K562 (cell line): Measurements from ENCODE around the gene ABHD14A. TPM values are rescaled to one million over a fixed set of nuclear protein-coding genes. Genes with fewer than 3 reads are reported as not detected.

Experiments
- ASH1L ChIP-seq: fragments of 450-650 bp; IDR thresholded peaks from 2 replicates; pipeline ENCODE4 v1.6.1; 2018; ENCODE audit warnings: borderline replicate concordance, mild to moderate bottlenecking, low read depth; ENCODE audit not compliant: partially characterized antibody
- BHLHE40 ChIP-seq: IDR thresholded peaks from 2 replicates; pipeline ENCODE4 v1.6.1; 2011; ENCODE audit warnings: low read length, improper control_type of control experiment
- C11orf30 ChIP-seq: fragments of 450-650 bp; IDR thresholded peaks from 2 replicates; pipeline ENCODE4 v1.6.1; 2016; ENCODE audit warnings: low read depth, mild to moderate bottlenecking
- CTBP1 ChIP-seq: fragments of 450-650 bp; IDR thresholded peaks from 2 replicates; pipeline ENCODE4 v1.6.1; 2016; ENCODE audit warnings: borderline replicate concordance
- DDX20 ChIP-seq: fragments of 450-650 bp; IDR thresholded peaks from 2 replicates; pipeline ENCODE4 v1.6.1; 2016; ENCODE audit warnings: missing genetic modification characterization, low read depth, mild to moderate bottlenecking, missing compliant biosample characterization, moderate library complexity
- EWSR1 ChIP-seq: fragments of 450-650 bp; IDR thresholded peaks from 2 replicates; pipeline ENCODE4 v1.6.1; 2018; ENCODE audit warnings: borderline replicate concordance, mild to moderate bottlenecking, low read depth, moderate library complexity; ENCODE audit not compliant: partially characterized antibody
- HDGF ChIP-seq: fragments of 450-650 bp; IDR thresholded peaks from 2 replicates; pipeline ENCODE4 v1.6.1; 2016
- MIER1 ChIP-seq: fragments of 450-650 bp; IDR thresholded peaks from 2 replicates; pipeline ENCODE4 v1.6.1; 2016; ENCODE audit warnings: antibody characterized with exemption, mild to moderate bottlenecking, low read depth
- NCOA4 ChIP-seq: fragments of 450-650 bp; IDR thresholded peaks from 2 replicates; pipeline ENCODE4 v1.6.1; 2018; ENCODE audit warnings: mild to moderate bottlenecking; ENCODE audit not compliant: partially characterized antibody
- NR1H2 ChIP-seq: sonication (generic); formaldehyde crosslinking; IDR thresholded peaks from 2 replicates; pipeline ENCODE4 v1.4.0; 2020; ENCODE audit warnings: mild to moderate bottlenecking, missing genetic modification reagents
- SAP30 ChIP-seq: fragments of 200-600 bp; sonication (generic); IDR thresholded peaks from 2 replicates; pipeline ENCODE4 v1.6.1; 2012; ENCODE audit warnings: borderline replicate concordance, low read depth, mild to moderate bottlenecking, moderate library complexity, low read length, control low read depth, inconsistent platforms; ENCODE audit not compliant: insufficient read depth, poor library complexity, severe bottlenecking
- SUPT5H ChIP-seq: fragments of 450-650 bp; IDR thresholded peaks from 2 replicates; pipeline ENCODE4 v1.6.1; 2016
- ZFP36 ChIP-seq: fragments of 150-350 bp; IDR thresholded peaks from 2 replicates; pipeline ENCODE4 v1.6.1; 2018; ENCODE audit warnings: low read length, low read depth; ENCODE audit not compliant: partially characterized antibody
- polyA plus RNA-seq, 8 experiments: library from polyadenylated mRNA; depleted of rRNA in 4 of 8; stranded (reverse) in 5 of 8; unstranded in 3 of 8; fragments of >200 nt; fragmentation: Nextera tagmentation in 2 of 8; fragmentation: Illumina TruSeq in 1 of 8; extraction: Ambion mirVana in 2 of 8; extraction: Trizol in 1 of 8; gene quantifications; 2 replicates each; pipeline versions ENCODE4 v1.2.1 to v1.2.3, GENCODE V29; 2011 to 2014; ENCODE audit warnings: inconsistent platforms in 1 of 8, missing spikeins in 1 of 8
- total RNA-seq, 7 experiments: library from RNA; depleted of rRNA in 6 of 7; stranded (reverse); fragments of >200 nt in 6 of 7; fragmentation: Illumina TruSeq in 2 of 7; extraction: Trizol in 2 of 7; gene quantifications; 2 replicates each; pipeline versions ENCODE4 v1.2.1 to v1.2.3, GENCODE V29; 2011 to 2021; ENCODE audit warnings: low replicate concordance in 1 of 7
- TF ChIP-seq, protein P1 (sequence below), 2 experiments: fragments of 450-650 bp; IDR thresholded peaks; 2 replicates each; pipeline ENCODE4 v1.6.1; 2018; ENCODE audit warnings: mild to moderate bottlenecking in 2 of 2, low read depth in 1 of 2; ENCODE audit not compliant: partially characterized antibody in 2 of 2
- TF ChIP-seq, protein P2 (sequence below): fragments of 200-800 bp; sonication (Bioruptor generic); IDR thresholded peaks from 2 replicates; pipeline ENCODE4 v1.6.1; 2017; ENCODE audit warnings: missing genetic modification characterization, missing compliant biosample characterization
- TF ChIP-seq, protein P3 (sequence below): fragments of 200-400 bp; formaldehyde crosslinking; IDR thresholded peaks from 2 replicates; pipeline ENCODE4 v1.6.1; 2017; ENCODE audit warnings: mild to moderate bottlenecking, low read depth, low read length, moderate library complexity
- TF ChIP-seq, protein P4 (sequence below): fragments of 450-650 bp; IDR thresholded peaks from 2 replicates; pipeline ENCODE4 v1.6.1; 2018; ENCODE audit not compliant: partially characterized antibody

Gene ABHD14A
- total and polyA plus RNA-seq, 9 of the 15 experiments (the other 6 are each of a cell fraction or from before 2014, with no cell fraction given), result 0.90 to 10.5 (median 8.3) TPM

DNA sequence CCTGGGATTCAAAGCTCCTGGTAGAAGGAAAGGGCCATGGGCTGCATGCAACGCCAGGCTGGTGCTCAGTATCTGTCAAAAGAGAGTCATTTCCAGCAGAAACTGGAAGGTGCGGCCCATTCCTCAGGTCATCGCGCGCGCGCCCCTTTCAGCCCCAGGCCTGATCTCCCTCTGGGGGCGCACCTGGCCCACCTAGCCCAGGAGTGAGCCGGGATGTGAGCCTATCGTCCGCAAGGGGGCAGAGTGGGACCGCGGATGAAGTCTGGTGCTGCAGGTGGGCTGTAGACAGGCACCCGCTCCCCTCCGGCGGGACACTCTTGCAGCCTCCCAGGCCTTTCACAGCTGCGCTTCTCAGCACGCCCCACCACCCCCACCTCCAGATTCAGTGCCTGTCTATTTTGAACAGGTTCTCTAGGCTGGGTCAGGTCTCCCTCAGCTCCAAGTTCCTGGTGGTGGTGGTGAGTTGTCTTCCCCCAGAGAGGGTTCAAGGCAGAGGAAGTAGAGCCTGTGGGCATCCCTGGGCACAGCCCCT, 26.6 kb downstream of the ABHD14A start (continued):
- no peak for TF ChIP-seq NCOA4
- no peak for TF ChIP-seq NR1H2 (CRISPR knock-in tag)
- TF ChIP-seq DDX20 (tag), result no peak
- no peak for TF ChIP-seq C11orf30
- TF ChIP-seq HDGF, result no peak
- no peak for TF ChIP-seq EWSR1
- TF ChIP-seq CTBP1, result peak; percentile 64
- TF ChIP-seq, protein P1, sequence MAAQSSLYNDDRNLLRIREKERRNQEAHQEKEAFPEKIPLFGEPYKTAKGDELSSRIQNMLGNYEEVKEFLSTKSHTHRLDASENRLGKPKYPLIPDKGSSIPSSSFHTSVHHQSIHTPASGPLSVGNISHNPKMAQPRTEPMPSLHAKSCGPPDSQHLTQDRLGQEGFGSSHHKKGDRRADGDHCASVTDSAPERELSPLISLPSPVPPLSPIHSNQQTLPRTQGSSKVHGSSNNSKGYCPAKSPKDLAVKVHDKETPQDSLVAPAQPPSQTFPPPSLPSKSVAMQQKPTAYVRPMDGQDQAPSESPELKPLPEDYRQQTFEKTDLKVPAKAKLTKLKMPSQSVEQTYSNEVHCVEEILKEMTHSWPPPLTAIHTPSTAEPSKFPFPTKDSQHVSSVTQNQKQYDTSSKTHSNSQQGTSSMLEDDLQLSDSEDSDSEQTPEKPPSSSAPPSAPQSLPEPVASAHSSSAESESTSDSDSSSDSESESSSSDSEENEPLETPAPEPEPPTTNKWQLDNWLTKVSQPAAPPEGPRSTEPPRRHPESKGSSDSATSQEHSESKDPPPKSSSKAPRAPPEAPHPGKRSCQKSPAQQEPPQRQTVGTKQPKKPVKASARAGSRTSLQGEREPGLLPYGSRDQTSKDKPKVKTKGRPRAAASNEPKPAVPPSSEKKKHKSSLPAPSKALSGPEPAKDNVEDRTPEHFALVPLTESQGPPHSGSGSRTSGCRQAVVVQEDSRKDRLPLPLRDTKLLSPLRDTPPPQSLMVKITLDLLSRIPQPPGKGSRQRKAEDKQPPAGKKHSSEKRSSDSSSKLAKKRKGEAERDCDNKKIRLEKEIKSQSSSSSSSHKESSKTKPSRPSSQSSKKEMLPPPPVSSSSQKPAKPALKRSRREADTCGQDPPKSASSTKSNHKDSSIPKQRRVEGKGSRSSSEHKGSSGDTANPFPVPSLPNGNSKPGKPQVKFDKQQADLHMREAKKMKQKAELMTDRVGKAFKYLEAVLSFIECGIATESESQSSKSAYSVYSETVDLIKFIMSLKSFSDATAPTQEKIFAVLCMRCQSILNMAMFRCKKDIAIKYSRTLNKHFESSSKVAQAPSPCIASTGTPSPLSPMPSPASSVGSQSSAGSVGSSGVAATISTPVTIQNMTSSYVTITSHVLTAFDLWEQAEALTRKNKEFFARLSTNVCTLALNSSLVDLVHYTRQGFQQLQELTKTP (IDR thresholded peaks at IDR 0.05; ENCODE audit: low read depth in 1 of 2, partially characterized antibody in 2 of 2), result no peak
- no peak for TF ChIP-seq MIER1
- TF ChIP-seq, protein P2, sequence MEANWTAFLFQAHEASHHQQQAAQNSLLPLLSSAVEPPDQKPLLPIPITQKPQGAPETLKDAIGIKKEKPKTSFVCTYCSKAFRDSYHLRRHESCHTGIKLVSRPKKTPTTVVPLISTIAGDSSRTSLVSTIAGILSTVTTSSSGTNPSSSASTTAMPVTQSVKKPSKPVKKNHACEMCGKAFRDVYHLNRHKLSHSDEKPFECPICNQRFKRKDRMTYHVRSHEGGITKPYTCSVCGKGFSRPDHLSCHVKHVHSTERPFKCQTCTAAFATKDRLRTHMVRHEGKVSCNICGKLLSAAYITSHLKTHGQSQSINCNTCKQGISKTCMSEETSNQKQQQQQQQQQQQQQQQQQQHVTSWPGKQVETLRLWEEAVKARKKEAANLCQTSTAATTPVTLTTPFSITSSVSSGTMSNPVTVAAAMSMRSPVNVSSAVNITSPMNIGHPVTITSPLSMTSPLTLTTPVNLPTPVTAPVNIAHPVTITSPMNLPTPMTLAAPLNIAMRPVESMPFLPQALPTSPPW (CRISPR knock-in tag), result peak; percentile 35; the same call in 1 of the 2 replicates
- no peak for TF ChIP-seq SUPT5H
- TF ChIP-seq, protein P3, sequence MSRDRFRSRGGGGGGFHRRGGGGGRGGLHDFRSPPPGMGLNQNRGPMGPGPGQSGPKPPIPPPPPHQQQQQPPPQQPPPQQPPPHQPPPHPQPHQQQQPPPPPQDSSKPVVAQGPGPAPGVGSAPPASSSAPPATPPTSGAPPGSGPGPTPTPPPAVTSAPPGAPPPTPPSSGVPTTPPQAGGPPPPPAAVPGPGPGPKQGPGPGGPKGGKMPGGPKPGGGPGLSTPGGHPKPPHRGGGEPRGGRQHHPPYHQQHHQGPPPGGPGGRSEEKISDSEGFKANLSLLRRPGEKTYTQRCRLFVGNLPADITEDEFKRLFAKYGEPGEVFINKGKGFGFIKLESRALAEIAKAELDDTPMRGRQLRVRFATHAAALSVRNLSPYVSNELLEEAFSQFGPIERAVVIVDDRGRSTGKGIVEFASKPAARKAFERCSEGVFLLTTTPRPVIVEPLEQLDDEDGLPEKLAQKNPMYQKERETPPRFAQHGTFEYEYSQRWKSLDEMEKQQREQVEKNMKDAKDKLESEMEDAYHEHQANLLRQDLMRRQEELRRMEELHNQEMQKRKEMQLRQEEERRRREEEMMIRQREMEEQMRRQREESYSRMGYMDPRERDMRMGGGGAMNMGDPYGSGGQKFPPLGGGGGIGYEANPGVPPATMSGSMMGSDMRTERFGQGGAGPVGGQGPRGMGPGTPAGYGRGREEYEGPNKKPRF, result no peak
- no peak for TF ChIP-seq BHLHE40
- no peak for TF ChIP-seq SAP30
- TF ChIP-seq, protein P4, sequence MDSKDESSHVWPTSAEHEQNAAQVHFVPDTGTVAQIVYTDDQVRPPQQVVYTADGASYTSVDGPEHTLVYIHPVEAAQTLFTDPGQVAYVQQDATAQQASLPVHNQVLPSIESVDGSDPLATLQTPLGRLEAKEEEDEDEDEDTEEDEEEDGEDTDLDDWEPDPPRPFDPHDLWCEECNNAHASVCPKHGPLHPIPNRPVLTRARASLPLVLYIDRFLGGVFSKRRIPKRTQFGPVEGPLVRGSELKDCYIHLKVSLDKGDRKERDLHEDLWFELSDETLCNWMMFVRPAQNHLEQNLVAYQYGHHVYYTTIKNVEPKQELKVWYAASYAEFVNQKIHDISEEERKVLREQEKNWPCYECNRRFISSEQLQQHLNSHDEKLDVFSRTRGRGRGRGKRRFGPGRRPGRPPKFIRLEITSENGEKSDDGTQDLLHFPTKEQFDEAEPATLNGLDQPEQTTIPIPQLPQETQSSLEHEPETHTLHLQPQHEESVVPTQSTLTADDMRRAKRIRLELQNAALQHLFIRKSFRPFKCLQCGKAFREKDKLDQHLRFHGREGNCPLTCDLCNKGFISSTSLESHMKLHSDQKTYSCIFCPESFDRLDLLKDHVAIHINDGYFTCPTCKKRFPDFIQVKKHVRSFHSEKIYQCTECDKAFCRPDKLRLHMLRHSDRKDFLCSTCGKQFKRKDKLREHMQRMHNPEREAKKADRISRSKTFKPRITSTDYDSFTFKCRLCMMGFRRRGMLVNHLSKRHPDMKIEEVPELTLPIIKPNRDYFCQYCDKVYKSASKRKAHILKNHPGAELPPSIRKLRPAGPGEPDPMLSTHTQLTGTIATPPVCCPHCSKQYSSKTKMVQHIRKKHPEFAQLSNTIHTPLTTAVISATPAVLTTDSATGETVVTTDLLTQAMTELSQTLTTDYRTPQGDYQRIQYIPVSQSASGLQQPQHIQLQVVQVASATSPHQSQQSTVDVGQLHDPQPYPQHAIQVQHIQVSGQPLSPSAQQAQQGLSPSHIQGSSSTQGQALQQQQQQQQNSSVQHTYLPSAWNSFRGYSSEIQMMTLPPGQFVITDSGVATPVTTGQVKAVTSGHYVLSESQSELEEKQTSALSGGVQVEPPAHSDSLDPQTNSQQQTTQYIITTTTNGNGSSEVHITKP, result no peak
- no peak for TF ChIP-seq ASH1L
- no peak for TF ChIP-seq ZFP36
